ENCODE data around the gene CDH8. TPM values are rescaled to one million over a fixed set of nuclear protein-coding genes. Genes with fewer than 3 reads are reported as not detected.

CDH8 gene
- total and polyA plus RNA-seq, 4 donors, result 0.09 TPM; not detected in 3

GRCh38 chr16:61887903-61888302 lies 148.3 kb downstream of the CDH8 start:
- Histone ChIP-seq H3K9ac (ENCODE audit: low read depth in 1 of 2, low read length in 2 of 2) (no peak overlapping the region), H3K27me3 (ENCODE audit: control insufficient read depth in 4 of 4, insufficient read depth in 4 of 4, low read length in 3 of 4) (peaks cover 0 to 4% (median 0%) of the 10 kb centered on the region in 4 donors), H3K27ac (ENCODE audit: low read depth in 1 of 2, low read length in 2 of 2) (no peak overlapping the region), H3K36me3 (ENCODE audit: control insufficient read depth in 4 of 4, insufficient read depth in 3 of 4, low read depth in 1 of 4, low read length in 3 of 4) (no peaks in the 10 kb centered on the region), H3K9me3 (ENCODE audit: control insufficient read depth in 4 of 4, low read length in 3 of 4) (no peaks in the 10 kb centered on the region), H3K4me3 (ENCODE audit: low read depth in 1 of 3, low read length in 3 of 3) (no peak overlapping the region), H3K4me1 (ENCODE audit: control insufficient read depth in 4 of 4, insufficient read depth in 4 of 4, low read length in 3 of 4) (no peaks in the 10 kb centered on the region)
- no peak for DNase-seq (ENCODE audit: low spot score)
- TF ChIP-seq JUND (IDR thresholded peaks at IDR 0.05) (no peak), YY1 (IDR thresholded peaks at IDR 0.05) (no peak), NR2F2 (IDR thresholded peaks at IDR 0.05) (no peak), EGR1 (IDR thresholded peaks at IDR 0.05; ENCODE audit: low read depth in 2 of 2) (no peak), HNF4A (conservative IDR thresholded peaks at IDR 0.05) (no peak), HNF4G (IDR thresholded peaks at IDR 0.05) (no peak), FOXA1 (IDR thresholded peaks at IDR 0.05) (no peak), GABPA (IDR thresholded peaks at IDR 0.05 in 1 of 2, conservative IDR thresholded peaks at IDR 0.05 in 1 of 2) (no peak), MAX (IDR thresholded peaks at IDR 0.05) (no peak), ATF3 (IDR thresholded peaks at IDR 0.05) (no peak)
- WGBS, result 76% methylated on average over 4 of the region's 4 CpGs

GRCh38 chr16:61885343-61885742 lies 150.9 kb downstream of the CDH8 start:
- DNase-seq (ENCODE audit: low spot score), result no peak
- peaks cover 0 to 4% (median 0%) of the 10 kb centered on the region in 4 donors for H3K27me3 ChIP-seq (ENCODE audit: control insufficient read depth in 4 of 4, insufficient read depth in 4 of 4, low read length in 3 of 4)
- no peak overlapping the region for H3K27ac ChIP-seq (ENCODE audit: low read depth in 1 of 2, low read length in 2 of 2)
- peaks cover 0 to under 1% (median 0%) of the 10 kb centered on the region in 4 donors for H3K9me3 ChIP-seq (ENCODE audit: control insufficient read depth in 4 of 4, low read length in 3 of 4)
- no peaks in the 10 kb centered on the region for H3K36me3 ChIP-seq (ENCODE audit: control insufficient read depth in 4 of 4, insufficient read depth in 3 of 4, low read depth in 1 of 4, low read length in 3 of 4)
- 76% methylated on average over 6 of the region's 6 CpGs for WGBS
- H3K4me1 ChIP-seq (ENCODE audit: control insufficient read depth in 4 of 4, insufficient read depth in 4 of 4, low read length in 3 of 4), result no peaks in the 10 kb centered on the region
- no peak overlapping the region for H3K4me3 ChIP-seq (ENCODE audit: low read depth in 1 of 3, low read length in 3 of 3)
- no peak overlapping the region for H3K9ac ChIP-seq (ENCODE audit: low read depth in 1 of 2, low read length in 2 of 2)
- TF ChIP-seq RAD21 (IDR thresholded peaks at IDR 0.05) (no peak), RXRA (IDR thresholded peaks at IDR 0.05) (no peak), ATF3 (IDR thresholded peaks at IDR 0.05) (no peak), GABPA (IDR thresholded peaks at IDR 0.05 in 1 of 2, conservative IDR thresholded peaks at IDR 0.05 in 1 of 2) (no peak), NR2F2 (IDR thresholded peaks at IDR 0.05) (no peak), HNF4G (IDR thresholded peaks at IDR 0.05) (no peak), TAF1 (conservative IDR thresholded peaks at IDR 0.05) (no peak), ZBTB33 (IDR thresholded peaks at IDR 0.05) (no peak), HNF4A (conservative IDR thresholded peaks at IDR 0.05) (no peak), CTCF (IDR thresholded peaks at IDR 0.05; ENCODE audit: low read depth, low read length, missing input control) (no peak), YY1 (IDR thresholded peaks at IDR 0.05) (no peak)
